NB4 (cell line): ENCODE measurements around the gene SORBS1.

Experiments
- DNase-seq: peaks from one replicate; pipeline ENCODE4 v3.0.0; 2010; ENCODE audit warnings: low read depth
- H3K4me3 ChIP-seq: one replicate; pipeline ENCODE4 v1.5.1; 2011; ENCODE audit warnings: mild to moderate bottlenecking, low read depth, low read length, moderate library complexity
- MAX ChIP-seq: IDR thresholded peaks from 2 replicates; pipeline ENCODE4 v1.6.1; 2011; ENCODE audit warnings: low read depth, low read length
- MYC ChIP-seq: IDR thresholded peaks from 2 replicates; pipeline ENCODE4 v1.6.1; 2011; ENCODE audit warnings: low read depth, low read length
- POLR2A ChIP-seq: IDR thresholded peaks from 2 replicates; pipeline ENCODE4 v1.6.1; 2011; ENCODE audit warnings: mild to moderate bottlenecking; ENCODE audit not compliant: insufficient read length; ENCODE audit errors: extremely low read depth
- TF ChIP-seq, protein P1 (sequence below): IDR thresholded peaks from one replicate; pipeline ENCODE4 v1.5.1; 2012; ENCODE audit warnings: low read depth, low read length

SORBS1 gene

GRCh38 chr10:95266674-95267095, 294.5 kb downstream of the SORBS1 start:
- TF ChIP-seq, protein P1, sequence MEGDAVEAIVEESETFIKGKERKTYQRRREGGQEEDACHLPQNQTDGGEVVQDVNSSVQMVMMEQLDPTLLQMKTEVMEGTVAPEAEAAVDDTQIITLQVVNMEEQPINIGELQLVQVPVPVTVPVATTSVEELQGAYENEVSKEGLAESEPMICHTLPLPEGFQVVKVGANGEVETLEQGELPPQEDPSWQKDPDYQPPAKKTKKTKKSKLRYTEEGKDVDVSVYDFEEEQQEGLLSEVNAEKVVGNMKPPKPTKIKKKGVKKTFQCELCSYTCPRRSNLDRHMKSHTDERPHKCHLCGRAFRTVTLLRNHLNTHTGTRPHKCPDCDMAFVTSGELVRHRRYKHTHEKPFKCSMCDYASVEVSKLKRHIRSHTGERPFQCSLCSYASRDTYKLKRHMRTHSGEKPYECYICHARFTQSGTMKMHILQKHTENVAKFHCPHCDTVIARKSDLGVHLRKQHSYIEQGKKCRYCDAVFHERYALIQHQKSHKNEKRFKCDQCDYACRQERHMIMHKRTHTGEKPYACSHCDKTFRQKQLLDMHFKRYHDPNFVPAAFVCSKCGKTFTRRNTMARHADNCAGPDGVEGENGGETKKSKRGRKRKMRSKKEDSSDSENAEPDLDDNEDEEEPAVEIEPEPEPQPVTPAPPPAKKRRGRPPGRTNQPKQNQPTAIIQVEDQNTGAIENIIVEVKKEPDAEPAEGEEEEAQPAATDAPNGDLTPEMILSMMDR: no peak
- no peak for TF ChIP-seq MAX
- TF ChIP-seq POLR2A: no peak
- no peak for TF ChIP-seq MYC
- peak; percentile 52 for DNase-seq
- H3K4me3 ChIP-seq: no peak overlapping the region

DNA sequence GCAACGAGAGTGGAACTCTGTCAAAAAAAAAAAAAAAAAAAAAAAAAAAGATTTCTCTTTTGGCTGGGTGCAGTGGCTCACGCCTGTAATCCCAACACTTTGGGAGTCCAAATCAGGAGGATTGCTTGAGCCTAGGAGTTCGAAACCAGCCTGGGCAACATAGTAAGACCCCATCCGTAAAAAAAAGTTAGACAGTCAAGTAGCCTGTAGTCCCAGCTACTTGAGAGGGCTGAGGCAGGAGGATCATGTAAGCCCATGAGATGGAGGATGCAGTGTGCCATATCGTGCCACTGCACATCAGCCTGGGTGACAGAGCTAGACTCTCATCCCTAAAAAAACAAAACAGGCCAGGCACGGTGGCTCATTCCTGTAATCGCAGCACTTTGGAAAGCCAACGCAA, 295.6 kb downstream of the SORBS1 start:
- no peak for DNase-seq
- TF ChIP-seq POLR2A (no peak), MAX (no peak), MYC (no peak)
- TF ChIP-seq, protein P1: no peak
- no peak overlapping the region for H3K4me3 ChIP-seq

GRCh38 chr10:95264227-95265051, 296.7 kb downstream of the SORBS1 start:
- H3K4me3 ChIP-seq: no peak overlapping the region
- no peak for DNase-seq
- TF ChIP-seq POLR2A: no peak
- TF ChIP-seq MYC: no peak
- TF ChIP-seq MAX: no peak
- TF ChIP-seq, protein P1: no peak

GRCh38 chr10:95263864-95264226, 297.3 kb downstream of the SORBS1 start:
- TF ChIP-seq MAX (no peak), MYC (no peak), POLR2A (no peak)
- TF ChIP-seq, protein P1: no peak
- no peak overlapping the region for H3K4me3 ChIP-seq
- no peak for DNase-seq

DNA sequence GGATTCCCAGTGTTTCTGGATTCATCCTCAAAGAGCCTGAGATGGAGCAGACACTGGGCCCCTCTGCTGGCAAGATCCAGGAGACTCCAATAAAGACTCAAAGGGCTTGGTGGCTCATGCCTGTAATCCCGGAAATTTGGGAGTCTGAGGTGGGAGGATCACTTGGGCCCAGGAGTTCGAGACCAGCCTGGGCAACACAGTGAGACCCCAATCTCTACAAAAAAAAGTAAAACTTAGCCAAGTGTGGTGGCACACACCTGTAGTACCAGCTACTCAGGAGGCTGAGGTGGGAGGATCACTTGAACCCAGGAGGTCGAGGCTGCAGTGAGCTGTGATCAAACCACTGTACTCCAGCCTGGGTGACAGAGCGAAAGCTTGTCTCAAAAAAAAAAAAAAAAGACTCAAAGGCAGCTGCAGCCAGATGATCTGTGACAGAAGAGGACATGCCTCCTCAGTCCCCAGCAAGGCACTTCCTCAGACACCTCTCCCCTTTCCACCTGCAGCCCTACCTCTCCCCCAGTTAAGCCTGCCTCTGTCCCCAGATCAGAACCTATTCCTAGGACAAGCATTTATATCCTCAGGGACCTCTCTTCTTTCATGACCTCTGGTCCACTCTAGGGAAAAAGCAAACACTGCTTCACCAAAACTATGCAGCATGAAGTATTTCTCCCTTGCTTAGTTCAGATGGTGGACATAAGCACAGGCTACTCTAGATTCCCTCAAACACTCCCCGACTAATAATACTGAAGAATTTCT, 298.2 kb downstream of the SORBS1 start:
- TF ChIP-seq POLR2A: no peak
- TF ChIP-seq, protein P1: no peak
- TF ChIP-seq MAX: no peak
- TF ChIP-seq MYC: no peak
- DNase-seq: no peak
- H3K4me3 ChIP-seq: no peak overlapping the region
